GM23338 (cell line): ENCODE measurements around the gene GDF10. TPM values are rescaled to one million over a fixed set of nuclear protein-coding genes. Genes with fewer than 3 reads are reported as not detected.

Experiments
- ATAC-seq: fragments of 200-7000 bp; cut with Tn5 transposase; 3 replicates; pipeline ENCODE4 v1.9.1; 2020
- DNase-seq: peaks from one replicate; pipeline ENCODE4 v3.0.0-alpha.2; 2015; ENCODE audit warnings: low spot score
- H2AFZ ChIP-seq: fragments of 200-600 bp; sonication (generic); 2 replicates; pipeline ENCODE4 v1.8.0; 2016; ENCODE audit warnings: antibody characterized with exemption, mild to moderate bottlenecking, moderate library complexity
- H3F3A ChIP-seq: fragments of 200-600 bp; sonication (generic); replicated peaks from 2 replicates; pipeline ENCODE4 v1.8.0; 2017; ENCODE audit warnings: antibody characterized with exemption, mixed run types, low read depth
- H3K27ac ChIP-seq: fragments of 200-600 bp; sonication (generic); 2 replicates; pipeline ENCODE4 v1.6.1; 2016; ENCODE audit warnings: low read depth
- H3K27me3 ChIP-seq: fragments of 200-600 bp; sonication (generic); 2 replicates; pipeline ENCODE4 v1.8.0; 2016; ENCODE audit warnings: mild to moderate bottlenecking, mixed run types, moderate library complexity; ENCODE audit not compliant: insufficient read depth
- H3K36me3 ChIP-seq: fragments of 200-600 bp; sonication (generic); 2 replicates; pipeline ENCODE4 v1.8.0; 2016; ENCODE audit warnings: mild to moderate bottlenecking; ENCODE audit not compliant: insufficient read depth
- H3K4me1 ChIP-seq: fragments of 200-600 bp; sonication (generic); 2 replicates; pipeline ENCODE4 v1.8.0; 2016; ENCODE audit warnings: mild to moderate bottlenecking, moderate library complexity; ENCODE audit not compliant: insufficient read depth
- H3K4me2 ChIP-seq: fragments of 200-600 bp; sonication (generic); 2 replicates; pipeline ENCODE4 v1.7.1; 2017; ENCODE audit warnings: mixed run types
- H3K4me3 ChIP-seq: fragments of 200-600 bp; sonication (generic); 2 replicates; pipeline ENCODE4 v1.6.1; 2016; ENCODE audit warnings: mixed run types
- H3K79me2 ChIP-seq: fragments of 200-600 bp; sonication (generic); replicated peaks from 2 replicates; pipeline ENCODE4 v1.8.0; 2017; ENCODE audit warnings: mild to moderate bottlenecking; ENCODE audit not compliant: insufficient read depth
- H3K9me2 ChIP-seq: fragments of 200-600 bp; sonication (generic); 2 replicates; pipeline ENCODE4 v1.8.0; 2017; ENCODE audit not compliant: insufficient read depth
- H4K20me1 ChIP-seq: fragments of 200-600 bp; sonication (generic); replicated peaks from 2 replicates; pipeline ENCODE4 v1.8.0; 2017; ENCODE audit warnings: mild to moderate bottlenecking; ENCODE audit not compliant: insufficient read depth
- H3K27ac Mint-ChIP-seq: 2 replicates; pipeline ENCODE4 v1.8.0; 2020; ENCODE audit warnings: inconsistent platforms, mild to moderate bottlenecking, moderate library complexity, mixed read lengths
- H3K27me3 Mint-ChIP-seq: 3 replicates; pipeline ENCODE4 v1.8.0; 2022; ENCODE audit warnings: low read depth, mild to moderate bottlenecking, moderate library complexity, mixed read lengths, inconsistent platforms; ENCODE audit not compliant: insufficient read depth, poor library complexity
- H3K36me3 Mint-ChIP-seq: 3 replicates; pipeline ENCODE4 v1.8.0; 2021; ENCODE audit warnings: low read depth, mild to moderate bottlenecking, inconsistent platforms, moderate library complexity, mixed read lengths
- H3K4me1 Mint-ChIP-seq: 3 replicates; pipeline ENCODE4 v1.8.0; 2020; ENCODE audit warnings: mild to moderate bottlenecking, inconsistent platforms, mixed read lengths
- H3K4me3 Mint-ChIP-seq: 3 replicates; pipeline ENCODE4 v1.8.0; 2021; ENCODE audit warnings: moderate library complexity, mild to moderate bottlenecking, inconsistent platforms, mixed read lengths
- H3K9me3 Mint-ChIP-seq: 3 replicates; pipeline ENCODE4 v1.8.0; 2020; ENCODE audit warnings: moderate library complexity, mild to moderate bottlenecking, inconsistent platforms, mixed read lengths
- CREB1 ChIP-seq: fragments of 250-450 bp; sonication (Bioruptor Pico); IDR thresholded peaks from 2 replicates; pipeline ENCODE4 v1.5.0; 2020; ENCODE audit warnings: low read depth, mild to moderate bottlenecking, moderate library complexity
- EZH2 ChIP-seq: fragments of 200-600 bp; sonication (generic); IDR thresholded peaks from one replicate; pipeline ENCODE4 v1.8.0; 2017; ENCODE audit warnings: antibody characterized with exemption, mild to moderate bottlenecking, low read depth; ENCODE audit not compliant: unreplicated experiment
- EZH2phosphoT487 ChIP-seq: fragments of 200-600 bp; sonication (generic); IDR thresholded peaks from one replicate; pipeline ENCODE4 v1.8.1; 2018; ENCODE audit warnings: antibody characterized with exemption; ENCODE audit not compliant: unreplicated experiment
- JUNB ChIP-seq: IDR thresholded peaks from one replicate; pipeline ENCODE4 v1.6.1; 2016; ENCODE audit warnings: antibody characterized with exemption; ENCODE audit not compliant: unreplicated experiment
- NANOG ChIP-seq: IDR thresholded peaks from 2 replicates; pipeline ENCODE4 v1.6.1; 2016; ENCODE audit warnings: antibody characterized with exemption, borderline replicate concordance
- POLR2AphosphoS5 ChIP-seq: IDR thresholded peaks from 2 replicates; pipeline ENCODE4 v1.6.1; 2016; ENCODE audit warnings: antibody characterized with exemption, low read depth
- STAT1 ChIP-seq: IDR thresholded peaks from one replicate; pipeline ENCODE4 v1.6.1; 2016; ENCODE audit warnings: antibody characterized with exemption; ENCODE audit not compliant: unreplicated experiment
- ZNF114 ChIP-seq: fragments of 250-450 bp; sonication (Bioruptor Pico); IDR thresholded peaks from 2 replicates; pipeline ENCODE4 v1.5.0; 2020; ENCODE audit warnings: mild to moderate bottlenecking, moderate library complexity
- ZNF331 ChIP-seq: fragments of 250-450 bp; sonication (Bioruptor Pico); IDR thresholded peaks from 2 replicates; pipeline ENCODE4 v1.5.0; 2020; ENCODE audit warnings: low read depth, mild to moderate bottlenecking, moderate library complexity
- polyA plus RNA-seq: library from polyadenylated mRNA; unstranded; fragments of >200 nt; fragmentation: Nextera tagmentation; extraction: Ambion mirVana; gene quantifications from 2 replicates; pipeline ENCODE4 v1.2.1, GENCODE V29; 2016
- total RNA-seq: library from RNA; depleted of rRNA; stranded (reverse); fragments of >200 nt; shearing (Covaris generic); gene quantifications from 2 replicates; pipeline ENCODE4 v1.2.3, GENCODE V29; 2014
- TF ChIP-seq, protein P1 (sequence below), 2 experiments: fragments of 200-600 bp in 1 of 2; sonication (generic) in 1 of 2; conservative IDR thresholded peaks; 2 replicates each; pipeline versions ENCODE4 v1.5.1 to v1.6.1; 2016 to 2017; ENCODE audit warnings: antibody characterized with exemption in 2 of 2, low read depth in 2 of 2, mild to moderate bottlenecking in 2 of 2, moderate library complexity in 1 of 2
- TF ChIP-seq, protein P2 (sequence below): fragments of 250-450 bp; sonication (Bioruptor Pico); IDR thresholded peaks from 2 replicates; pipeline ENCODE4 v1.5.0; 2020; ENCODE audit warnings: mild to moderate bottlenecking, moderate library complexity
- TF ChIP-seq, protein P3 (sequence below): IDR thresholded peaks from one replicate; pipeline ENCODE4 v1.6.1; 2018; ENCODE audit warnings: antibody characterized with exemption; ENCODE audit not compliant: unreplicated experiment
- TF ChIP-seq, protein P4 (sequence below): IDR thresholded peaks from 2 replicates; pipeline ENCODE4 v1.6.1; 2016; ENCODE audit warnings: antibody characterized with exemption

The GDF10 gene
- total and polyA plus RNA-seq, 2 experiments from 2014 or later, result 0.21 TPM; not detected in 1

DNA sequence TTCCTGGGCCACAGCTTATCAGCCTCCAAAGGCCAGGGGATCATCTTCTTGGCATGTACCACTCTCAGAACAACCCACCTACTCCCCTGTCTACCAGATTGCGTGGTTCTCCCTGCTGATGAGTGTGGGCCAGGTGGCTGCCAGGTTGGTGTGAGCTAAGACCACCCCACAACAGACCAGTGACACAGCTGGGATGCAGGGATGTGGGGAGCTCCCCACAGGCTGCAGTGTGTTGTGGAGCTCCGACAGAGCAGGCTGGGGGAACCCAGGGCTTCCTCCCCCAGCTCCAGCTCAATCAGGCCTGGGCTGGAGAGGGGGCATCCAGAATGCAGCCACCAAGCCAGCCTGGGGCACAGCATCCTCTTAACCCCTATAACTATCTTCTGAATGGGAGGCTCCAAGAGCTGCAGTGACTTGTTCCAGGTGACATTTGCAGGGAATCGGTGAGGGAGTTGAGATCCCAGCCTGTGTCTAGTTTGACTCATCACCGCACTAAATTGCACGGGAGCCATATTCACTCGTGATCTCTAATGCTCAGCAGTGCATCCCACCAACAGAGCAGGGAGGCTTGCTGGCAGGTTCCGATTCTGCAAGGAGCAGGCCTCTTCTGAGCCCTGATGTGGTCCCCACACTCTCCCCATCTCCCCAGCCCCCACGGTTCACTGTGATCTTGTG is 21.7 kb downstream of the GDF10 start:
- Mint-ChIP-seq H3K27me3 (peaks cover 5% of the 10 kb centered on the region), H3K4me1 (no peaks in the 10 kb centered on the region), H3K36me3 (no peaks in the 10 kb centered on the region), H3K27ac (no peak overlapping the region), H3K4me3 (no peak overlapping the region), H3K9me3 (no peaks in the 10 kb centered on the region)
- TF ChIP-seq, protein P1, sequence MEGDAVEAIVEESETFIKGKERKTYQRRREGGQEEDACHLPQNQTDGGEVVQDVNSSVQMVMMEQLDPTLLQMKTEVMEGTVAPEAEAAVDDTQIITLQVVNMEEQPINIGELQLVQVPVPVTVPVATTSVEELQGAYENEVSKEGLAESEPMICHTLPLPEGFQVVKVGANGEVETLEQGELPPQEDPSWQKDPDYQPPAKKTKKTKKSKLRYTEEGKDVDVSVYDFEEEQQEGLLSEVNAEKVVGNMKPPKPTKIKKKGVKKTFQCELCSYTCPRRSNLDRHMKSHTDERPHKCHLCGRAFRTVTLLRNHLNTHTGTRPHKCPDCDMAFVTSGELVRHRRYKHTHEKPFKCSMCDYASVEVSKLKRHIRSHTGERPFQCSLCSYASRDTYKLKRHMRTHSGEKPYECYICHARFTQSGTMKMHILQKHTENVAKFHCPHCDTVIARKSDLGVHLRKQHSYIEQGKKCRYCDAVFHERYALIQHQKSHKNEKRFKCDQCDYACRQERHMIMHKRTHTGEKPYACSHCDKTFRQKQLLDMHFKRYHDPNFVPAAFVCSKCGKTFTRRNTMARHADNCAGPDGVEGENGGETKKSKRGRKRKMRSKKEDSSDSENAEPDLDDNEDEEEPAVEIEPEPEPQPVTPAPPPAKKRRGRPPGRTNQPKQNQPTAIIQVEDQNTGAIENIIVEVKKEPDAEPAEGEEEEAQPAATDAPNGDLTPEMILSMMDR (conservative IDR thresholded peaks at IDR 0.05; ENCODE audit: low read depth in 2 of 2), result no peak
- no peak for TF ChIP-seq NANOG
- no peak for TF ChIP-seq EZH2phosphoT487
- no peak for TF ChIP-seq POLR2AphosphoS5
- TF ChIP-seq, protein P2, sequence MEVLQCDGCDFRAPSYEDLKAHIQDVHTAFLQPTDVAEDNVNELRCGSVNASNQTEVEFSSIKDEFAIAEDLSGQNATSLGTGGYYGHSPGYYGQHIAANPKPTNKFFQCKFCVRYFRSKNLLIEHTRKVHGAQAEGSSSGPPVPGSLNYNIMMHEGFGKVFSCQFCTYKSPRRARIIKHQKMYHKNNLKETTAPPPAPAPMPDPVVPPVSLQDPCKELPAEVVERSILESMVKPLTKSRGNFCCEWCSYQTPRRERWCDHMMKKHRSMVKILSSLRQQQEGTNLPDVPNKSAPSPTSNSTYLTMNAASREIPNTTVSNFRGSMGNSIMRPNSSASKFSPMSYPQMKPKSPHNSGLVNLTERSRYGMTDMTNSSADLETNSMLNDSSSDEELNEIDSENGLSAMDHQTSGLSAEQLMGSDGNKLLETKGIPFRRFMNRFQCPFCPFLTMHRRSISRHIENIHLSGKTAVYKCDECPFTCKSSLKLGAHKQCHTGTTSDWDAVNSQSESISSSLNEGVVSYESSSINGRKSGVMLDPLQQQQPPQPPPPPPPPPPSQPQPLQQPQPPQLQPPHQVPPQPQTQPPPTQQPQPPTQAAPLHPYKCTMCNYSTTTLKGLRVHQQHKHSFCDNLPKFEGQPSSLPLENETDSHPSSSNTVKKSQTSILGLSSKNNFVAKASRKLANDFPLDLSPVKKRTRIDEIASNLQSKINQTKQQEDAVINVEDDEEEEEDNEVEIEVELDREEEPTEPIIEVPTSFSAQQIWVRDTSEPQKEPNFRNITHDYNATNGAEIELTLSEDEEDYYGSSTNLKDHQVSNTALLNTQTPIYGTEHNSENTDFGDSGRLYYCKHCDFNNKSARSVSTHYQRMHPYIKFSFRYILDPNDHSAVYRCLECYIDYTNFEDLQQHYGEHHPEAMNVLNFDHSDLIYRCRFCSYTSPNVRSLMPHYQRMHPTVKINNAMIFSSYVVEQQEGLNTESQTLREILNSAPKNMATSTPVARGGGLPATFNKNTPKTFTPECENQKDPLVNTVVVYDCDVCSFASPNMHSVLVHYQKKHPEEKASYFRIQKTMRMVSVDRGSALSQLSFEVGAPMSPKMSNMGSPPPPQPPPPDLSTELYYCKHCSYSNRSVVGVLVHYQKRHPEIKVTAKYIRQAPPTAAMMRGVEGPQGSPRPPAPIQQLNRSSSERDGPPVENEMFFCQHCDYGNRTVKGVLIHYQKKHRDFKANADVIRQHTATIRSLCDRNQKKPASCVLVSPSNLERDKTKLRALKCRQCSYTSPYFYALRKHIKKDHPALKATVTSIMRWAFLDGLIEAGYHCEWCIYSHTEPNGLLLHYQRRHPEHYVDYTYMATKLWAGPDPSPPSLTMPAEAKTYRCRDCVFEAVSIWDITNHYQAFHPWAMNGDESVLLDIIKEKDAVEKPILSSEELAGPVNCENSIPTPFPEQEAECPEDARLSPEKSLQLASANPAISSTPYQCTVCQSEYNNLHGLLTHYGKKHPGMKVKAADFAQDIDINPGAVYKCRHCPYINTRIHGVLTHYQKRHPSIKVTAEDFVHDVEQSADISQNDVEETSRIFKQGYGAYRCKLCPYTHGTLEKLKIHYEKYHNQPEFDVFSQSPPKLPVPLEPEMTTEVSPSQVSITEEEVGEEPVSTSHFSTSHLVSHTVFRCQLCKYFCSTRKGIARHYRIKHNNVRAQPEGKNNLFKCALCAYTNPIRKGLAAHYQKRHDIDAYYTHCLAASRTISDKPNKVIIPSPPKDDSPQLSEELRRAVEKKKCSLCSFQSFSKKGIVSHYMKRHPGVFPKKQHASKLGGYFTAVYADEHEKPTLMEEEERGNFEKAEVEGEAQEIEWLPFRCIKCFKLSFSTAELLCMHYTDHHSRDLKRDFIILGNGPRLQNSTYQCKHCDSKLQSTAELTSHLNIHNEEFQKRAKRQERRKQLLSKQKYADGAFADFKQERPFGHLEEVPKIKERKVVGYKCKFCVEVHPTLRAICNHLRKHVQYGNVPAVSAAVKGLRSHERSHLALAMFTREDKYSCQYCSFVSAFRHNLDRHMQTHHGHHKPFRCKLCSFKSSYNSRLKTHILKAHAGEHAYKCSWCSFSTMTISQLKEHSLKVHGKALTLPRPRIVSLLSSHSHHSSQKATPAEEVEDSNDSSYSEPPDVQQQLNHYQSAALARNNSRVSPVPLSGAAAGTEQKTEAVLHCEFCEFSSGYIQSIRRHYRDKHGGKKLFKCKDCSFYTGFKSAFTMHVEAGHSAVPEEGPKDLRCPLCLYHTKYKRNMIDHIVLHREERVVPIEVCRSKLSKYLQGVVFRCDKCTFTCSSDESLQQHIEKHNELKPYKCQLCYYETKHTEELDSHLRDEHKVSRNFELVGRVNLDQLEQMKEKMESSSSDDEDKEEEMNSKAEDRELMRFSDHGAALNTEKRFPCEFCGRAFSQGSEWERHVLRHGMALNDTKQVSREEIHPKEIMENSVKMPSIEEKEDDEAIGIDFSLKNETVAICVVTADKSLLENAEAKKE (CRISPR knock-in tag), result no peak
- TF ChIP-seq ZNF331 (CRISPR knock-in tag), result no peak
- no peak for TF ChIP-seq JUNB
- TF ChIP-seq, protein P3, sequence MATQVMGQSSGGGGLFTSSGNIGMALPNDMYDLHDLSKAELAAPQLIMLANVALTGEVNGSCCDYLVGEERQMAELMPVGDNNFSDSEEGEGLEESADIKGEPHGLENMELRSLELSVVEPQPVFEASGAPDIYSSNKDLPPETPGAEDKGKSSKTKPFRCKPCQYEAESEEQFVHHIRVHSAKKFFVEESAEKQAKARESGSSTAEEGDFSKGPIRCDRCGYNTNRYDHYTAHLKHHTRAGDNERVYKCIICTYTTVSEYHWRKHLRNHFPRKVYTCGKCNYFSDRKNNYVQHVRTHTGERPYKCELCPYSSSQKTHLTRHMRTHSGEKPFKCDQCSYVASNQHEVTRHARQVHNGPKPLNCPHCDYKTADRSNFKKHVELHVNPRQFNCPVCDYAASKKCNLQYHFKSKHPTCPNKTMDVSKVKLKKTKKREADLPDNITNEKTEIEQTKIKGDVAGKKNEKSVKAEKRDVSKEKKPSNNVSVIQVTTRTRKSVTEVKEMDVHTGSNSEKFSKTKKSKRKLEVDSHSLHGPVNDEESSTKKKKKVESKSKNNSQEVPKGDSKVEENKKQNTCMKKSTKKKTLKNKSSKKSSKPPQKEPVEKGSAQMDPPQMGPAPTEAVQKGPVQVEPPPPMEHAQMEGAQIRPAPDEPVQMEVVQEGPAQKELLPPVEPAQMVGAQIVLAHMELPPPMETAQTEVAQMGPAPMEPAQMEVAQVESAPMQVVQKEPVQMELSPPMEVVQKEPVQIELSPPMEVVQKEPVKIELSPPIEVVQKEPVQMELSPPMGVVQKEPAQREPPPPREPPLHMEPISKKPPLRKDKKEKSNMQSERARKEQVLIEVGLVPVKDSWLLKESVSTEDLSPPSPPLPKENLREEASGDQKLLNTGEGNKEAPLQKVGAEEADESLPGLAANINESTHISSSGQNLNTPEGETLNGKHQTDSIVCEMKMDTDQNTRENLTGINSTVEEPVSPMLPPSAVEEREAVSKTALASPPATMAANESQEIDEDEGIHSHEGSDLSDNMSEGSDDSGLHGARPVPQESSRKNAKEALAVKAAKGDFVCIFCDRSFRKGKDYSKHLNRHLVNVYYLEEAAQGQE, result no peak
- no peak for TF ChIP-seq STAT1
- TF ChIP-seq, protein P4, sequence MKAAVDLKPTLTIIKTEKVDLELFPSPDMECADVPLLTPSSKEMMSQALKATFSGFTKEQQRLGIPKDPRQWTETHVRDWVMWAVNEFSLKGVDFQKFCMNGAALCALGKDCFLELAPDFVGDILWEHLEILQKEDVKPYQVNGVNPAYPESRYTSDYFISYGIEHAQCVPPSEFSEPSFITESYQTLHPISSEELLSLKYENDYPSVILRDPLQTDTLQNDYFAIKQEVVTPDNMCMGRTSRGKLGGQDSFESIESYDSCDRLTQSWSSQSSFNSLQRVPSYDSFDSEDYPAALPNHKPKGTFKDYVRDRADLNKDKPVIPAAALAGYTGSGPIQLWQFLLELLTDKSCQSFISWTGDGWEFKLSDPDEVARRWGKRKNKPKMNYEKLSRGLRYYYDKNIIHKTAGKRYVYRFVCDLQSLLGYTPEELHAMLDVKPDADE, result no peak
- no peak for TF ChIP-seq ZNF114
- no peak for TF ChIP-seq CREB1 (CRISPR knock-in tag)
- no peak for TF ChIP-seq EZH2
- Histone ChIP-seq H3K79me2 (no peaks in the 10 kb centered on the region), H3K4me3 (no peak overlapping the region), H4K20me1 (no peaks in the 10 kb centered on the region), H3K36me3 (no peaks in the 10 kb centered on the region), H3K4me1 (no peaks in the 10 kb centered on the region), H2AFZ (no peak overlapping the region), H3K27me3 (no peaks in the 10 kb centered on the region), H3F3A (no peaks in the 10 kb centered on the region), H3K9me2 (0 out of 2 replicates have a peak, but pooled peaks cover 4% of the 10 kb centered on the region), H3K27ac (no peak overlapping the region), H3K4me2 (no peak overlapping the region)
- no peak for ATAC-seq
- no peak for DNase-seq
